GM12891 (cell line): ENCODE measurements around the gene SMIM35.

ENCODE experiments used
- PAX5 ChIP-seq: IDR thresholded peaks from 2 replicates; pipeline ENCODE4 v1.6.1; 2011; ENCODE audit warnings: low read length, moderate library complexity, mild to moderate bottlenecking; ENCODE audit not compliant: insufficient read depth, severe bottlenecking
- POLR2A ChIP-seq: IDR thresholded peaks from 2 replicates; pipeline ENCODE4 v1.6.1; 2011; ENCODE audit warnings: low read depth, low read length, control low read depth
- POLR2AphosphoS5 ChIP-seq: IDR thresholded peaks from 2 replicates; pipeline ENCODE4 v1.6.1; 2011; ENCODE audit warnings: low read depth, low read length, control low read depth
- POU2F2 ChIP-seq: IDR thresholded peaks from 2 replicates; pipeline ENCODE4 v1.6.1; 2011; ENCODE audit warnings: low read depth, mild to moderate bottlenecking, control low read depth, low read length, moderate library complexity
- SPI1 ChIP-seq: IDR thresholded peaks from 2 replicates; pipeline ENCODE4 v1.6.1; 2011; ENCODE audit warnings: low read depth, low read length, control low read depth
- TAF1 ChIP-seq: IDR thresholded peaks from 2 replicates; pipeline ENCODE4 v1.6.1; 2011; ENCODE audit warnings: low read depth, low read length, control low read depth

- TF ChIP-seq POLR2A, result no peak
- no peak for TF ChIP-seq POLR2AphosphoS5
- no peak for TF ChIP-seq SPI1
- no peak for TF ChIP-seq TAF1
- no peak for TF ChIP-seq PAX5
- no peak for TF ChIP-seq POU2F2
Observed at GRCh38 chr11:117983163-117983475, 103.6 kb downstream of the SMIM35 start.
